Lung (tissue), 12 donors: ENCODE data around the gene OTX2. TPM values are rescaled to one million over a fixed set of nuclear protein-coding genes. Genes with fewer than 3 reads are reported as not detected.

ENCODE experiments used
- ATAC-seq: fragments of 200-7000 bp; cut with Tn5 transposase; one replicate; pipeline ENCODE4 v1.9.1; 2020; ENCODE audit warnings: moderate number of reproducible peaks; ENCODE audit not compliant: insufficient read depth, low FRiP score
- DNase-seq, 3 donors: peaks; one replicate each; pipeline ENCODE4 v3.0.0-alpha.2; 2013 to 2017
- H3K27ac ChIP-seq, 2 donors: one replicate each; pipeline ENCODE4 v1.5.1; 2013; ENCODE audit warnings: mild to moderate bottlenecking in 2 of 2, moderate library complexity in 2 of 2, control low read depth in 1 of 2, inconsistent platforms in 1 of 2, low read depth in 1 of 2, low read length in 1 of 2
- H3K27me3 ChIP-seq, 3 donors: one replicate each; pipeline ENCODE4 v1.5.1; 2013; ENCODE audit warnings: low read length in 2 of 3; ENCODE audit not compliant: control insufficient read depth in 3 of 3, insufficient read depth in 3 of 3
- H3K36me3 ChIP-seq, 4 donors: one replicate each; pipeline ENCODE4 v1.5.1; 2013; ENCODE audit warnings: low read length in 4 of 4, mild to moderate bottlenecking in 1 of 4, moderate library complexity in 1 of 4; ENCODE audit not compliant: control insufficient read depth in 4 of 4, insufficient read depth in 4 of 4
- H3K4me1 ChIP-seq, 5 donors: one replicate each; pipeline ENCODE4 v1.5.1; 2013; ENCODE audit warnings: low read length in 5 of 5, mild to moderate bottlenecking in 2 of 5, moderate library complexity in 1 of 5; ENCODE audit not compliant: control insufficient read depth in 5 of 5, insufficient read depth in 5 of 5
- H3K4me3 ChIP-seq: one replicate; pipeline ENCODE4 v1.5.1; 2013; ENCODE audit warnings: mild to moderate bottlenecking, control low read depth, moderate library complexity
- H3K9ac ChIP-seq, 2 donors: one replicate each; pipeline ENCODE4 v1.5.1; 2013; ENCODE audit warnings: low read length in 2 of 2, control low read depth in 1 of 2; ENCODE audit not compliant: insufficient read depth in 1 of 2
- H3K9me3 ChIP-seq, 4 donors: one replicate each; pipeline ENCODE4 v1.5.1; 2013; ENCODE audit warnings: low read length in 3 of 4, mild to moderate bottlenecking in 1 of 4, moderate library complexity in 1 of 4; ENCODE audit not compliant: control insufficient read depth in 4 of 4, insufficient read depth in 3 of 4
- CTCF ChIP-seq: IDR thresholded peaks from 2 replicates; pipeline ENCODE4 v1.5.1; 2012; ENCODE audit warnings: mild to moderate bottlenecking; ENCODE audit errors: control extremely low read depth, extremely low read depth
- WGBS, 2 donors: extraction: QIAGEN DNeasy Blood & Tissue Kit; methylation state at CpG; one replicate each; pipeline ENCODE4 v1.1.7; 2013; 5-methylcytosine and 5-hydroxymethylcytosine counted together
- polyA plus RNA-seq, 2 donors: library from polyadenylated mRNA; stranded (reverse); fragments of 200-250 nt; gene quantifications; one replicate each; pipeline ENCODE4 v1.2.1, GENCODE V29; 2013
- total RNA-seq, 2 donors: library from RNA; depleted of rRNA in 1 of 2; stranded (reverse); fragments of >200 nt in 1 of 2; gene quantifications; one replicate each; pipeline ENCODE4 v1.2.1, GENCODE V29; 2014 to 2021
- donor health status: control.
- donor health status: control.
- donor health status: Bipolar disorder and iron deficiency.
- donor health status: healthy.
- donor health status: DM: yes; HTN: yes; CAD: no.

OTX2 gene
- total and polyA plus RNA-seq, 4 donors, result not detected

GRCh38 chr14:56817396-56817921, 7.2 kb upstream of the OTX2 start:
- Histone ChIP-seq H3K4me1 (no peaks in the 10 kb centered on the region), H3K27me3 (peaks cover 23 to 93% (median 66%) of the 10 kb centered on the region in 3 donors), H3K9ac (no peak overlapping the region), H3K4me3 (no peak overlapping the region), H3K27ac (no peak overlapping the region), H3K36me3 (no peaks in the 10 kb centered on the region), H3K9me3 (peaks cover 0 to 4% (median 0%) of the 10 kb centered on the region in 4 donors)
- DNase-seq (no peak), ATAC-seq (no peak)
- no peak for TF ChIP-seq CTCF
- 4% methylated on average over 31 of the region's 31 CpGs for WGBS, 2 donors

- 2 to 3% methylated on average over 65 to 66 of the region's 66 CpGs for WGBS, 2 donors
- Histone ChIP-seq H3K36me3 (no peaks in the 10 kb centered on the region), H3K9me3 (peaks cover 0 to 8% (median 0%) of the 10 kb centered on the region in 4 donors), H3K4me3 (no peak overlapping the region), H3K9ac (no peak overlapping the region), H3K4me1 (no peaks in the 10 kb centered on the region), H3K27me3 (peaks cover 27 to 93% (median 68%) of the 10 kb centered on the region in 3 donors), H3K27ac (no peak overlapping the region)
- no peak for TF ChIP-seq CTCF
- DNase-seq (no peak), ATAC-seq (no peak)
Measured at GRCh38 chr14:56816574-56817391, 6.5 kb upstream of the OTX2 start.

- ATAC-seq (no peak), DNase-seq (no peak)
- peaks cover 0 to 11% (median 0%) of the 10 kb centered on the region in 4 donors for H3K9me3 ChIP-seq
- no peak for TF ChIP-seq CTCF
- 9 to 15% methylated on average over 5 of the region's 5 CpGs for WGBS, 2 donors
- H3K4me3 ChIP-seq, result no peak overlapping the region
- H3K4me1 ChIP-seq, result no peaks in the 10 kb centered on the region
- H3K36me3 ChIP-seq, result no peaks in the 10 kb centered on the region
- H3K9ac ChIP-seq, result no peak overlapping the region
- no peak overlapping the region for H3K27ac ChIP-seq
- peaks cover 28 to 95% (median 78%) of the 10 kb centered on the region in 3 donors for H3K27me3 ChIP-seq
Measured at GRCh38 chr14:56815745-56816144, 5.5 kb upstream of the OTX2 start.
